ENCODE data around the gene PSMD5.
A peak's percentile ranks its signal among the peaks of the same experiment; 100 is the strongest.

The PSMD5 gene

DNA sequence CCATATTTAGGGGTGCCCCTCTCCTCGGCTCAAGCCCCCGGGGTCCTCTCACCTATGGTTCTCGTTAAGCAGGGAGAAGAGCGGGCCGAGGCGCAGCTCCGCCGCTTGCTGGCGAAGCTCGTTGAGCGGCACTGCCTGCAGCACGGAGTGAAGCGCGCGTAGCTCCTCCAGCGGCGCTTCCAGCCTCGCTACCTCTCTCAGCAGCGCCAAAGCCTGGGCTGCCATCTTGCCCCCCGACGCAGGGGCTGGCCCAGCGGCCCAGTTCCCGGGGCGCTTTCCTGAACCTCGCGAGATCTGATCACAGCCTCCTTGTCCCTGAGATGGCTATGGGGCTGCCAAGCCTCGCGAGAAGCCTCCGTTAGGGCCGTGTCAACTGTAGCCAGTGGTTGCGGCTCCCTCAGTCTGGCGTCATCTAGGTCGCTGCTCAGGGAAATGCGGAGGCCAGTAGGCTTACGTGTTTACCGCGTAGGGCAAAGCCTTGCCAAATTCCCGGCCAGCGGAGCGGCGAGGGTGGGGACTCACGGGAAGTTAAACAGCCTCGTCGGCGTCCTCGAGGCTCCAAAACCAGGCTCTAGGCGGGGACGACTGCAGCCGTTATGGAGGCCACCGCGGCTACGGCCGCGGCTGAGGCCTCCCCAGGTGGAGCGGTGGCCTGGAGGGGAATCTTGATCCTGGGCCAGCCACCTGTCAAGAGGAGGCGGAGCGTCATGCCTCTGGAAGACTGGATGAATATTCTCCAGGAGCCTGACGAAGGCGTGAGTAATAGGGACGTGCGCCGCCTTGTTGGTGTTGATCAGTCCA is at the start of gene PSMD5:
TSS of gene PSMD5 (minus strand) at position 238 of the 801 bp plus-strand sequence. CDS start at position 225, 13 bp downstream.
- peak; percentile 35 to 97 (median 88) for DNase-seq

DNA sequence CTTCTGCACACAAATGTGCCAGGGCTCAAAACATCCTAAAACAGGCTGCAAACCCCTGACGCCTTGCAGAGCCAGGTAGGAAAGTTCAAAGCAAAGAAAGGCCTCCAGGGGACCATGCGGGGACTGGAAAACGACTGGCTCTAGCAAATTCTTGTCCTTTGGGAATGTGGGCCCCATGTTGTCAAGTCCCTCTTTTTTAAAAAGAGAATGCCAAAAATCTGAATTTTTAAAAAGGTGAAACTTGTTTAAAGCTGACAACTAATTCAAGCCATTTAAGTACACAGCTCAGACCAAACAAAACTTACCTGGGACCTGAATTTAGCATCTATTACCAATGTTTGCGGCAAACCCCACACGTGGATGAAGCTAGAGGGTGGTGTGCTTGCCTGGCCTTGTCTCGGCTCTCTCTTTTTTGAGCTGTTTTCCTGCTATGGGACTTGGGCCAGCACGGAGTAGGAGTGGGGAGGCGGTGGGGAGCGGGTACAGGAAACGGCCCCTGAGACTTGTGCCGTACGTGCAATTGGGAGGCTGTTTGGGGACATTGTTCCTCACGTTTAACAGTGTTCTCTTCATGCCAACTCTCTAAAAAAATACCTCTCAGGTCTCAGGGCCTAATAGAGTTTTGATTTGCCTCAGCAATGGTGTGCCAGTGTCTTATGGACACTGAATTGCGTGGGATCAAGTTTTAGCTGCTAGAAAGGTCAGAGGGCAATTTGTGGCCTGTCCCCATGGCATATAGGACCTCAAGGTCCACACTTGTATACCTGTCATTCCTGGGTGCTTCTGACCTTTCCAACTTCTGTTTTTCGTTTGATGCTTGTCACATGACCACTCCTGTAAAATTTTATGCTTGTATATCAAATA is 49.4 kb upstream of the PSMD5 start:
- no peak for DNase-seq

DNA sequence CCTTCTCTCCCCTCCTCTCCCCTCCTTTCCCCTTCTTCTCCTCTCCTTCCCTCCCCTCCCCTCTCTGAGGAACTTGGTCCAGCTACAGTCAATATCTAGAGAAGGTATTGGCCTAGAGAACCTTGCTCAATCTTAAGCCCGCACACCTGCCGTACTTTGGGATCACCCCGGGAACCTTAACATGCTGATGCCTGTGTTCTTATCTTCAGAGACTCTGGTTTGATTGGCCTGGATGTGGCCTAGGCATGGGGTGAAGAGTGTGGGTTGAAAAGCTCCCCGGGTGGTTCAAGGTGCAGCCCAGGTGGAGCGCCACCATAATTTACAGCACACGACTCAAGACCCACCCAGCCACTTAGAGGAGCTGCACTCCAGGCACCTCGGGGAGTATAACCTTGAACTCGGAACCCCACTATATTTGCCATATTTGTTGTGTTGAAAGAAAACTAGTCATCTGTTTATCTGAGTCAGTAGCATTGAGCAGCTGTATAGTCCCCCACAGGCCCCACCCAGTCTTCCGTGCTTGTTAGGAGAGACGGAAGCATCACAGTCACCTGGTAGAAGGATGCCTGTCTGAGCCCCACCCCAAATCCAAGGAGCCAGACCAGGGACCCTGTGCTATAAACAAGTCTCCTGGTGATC is 48.6 kb upstream of the PSMD5 start:
- no peak for DNase-seq

DNA sequence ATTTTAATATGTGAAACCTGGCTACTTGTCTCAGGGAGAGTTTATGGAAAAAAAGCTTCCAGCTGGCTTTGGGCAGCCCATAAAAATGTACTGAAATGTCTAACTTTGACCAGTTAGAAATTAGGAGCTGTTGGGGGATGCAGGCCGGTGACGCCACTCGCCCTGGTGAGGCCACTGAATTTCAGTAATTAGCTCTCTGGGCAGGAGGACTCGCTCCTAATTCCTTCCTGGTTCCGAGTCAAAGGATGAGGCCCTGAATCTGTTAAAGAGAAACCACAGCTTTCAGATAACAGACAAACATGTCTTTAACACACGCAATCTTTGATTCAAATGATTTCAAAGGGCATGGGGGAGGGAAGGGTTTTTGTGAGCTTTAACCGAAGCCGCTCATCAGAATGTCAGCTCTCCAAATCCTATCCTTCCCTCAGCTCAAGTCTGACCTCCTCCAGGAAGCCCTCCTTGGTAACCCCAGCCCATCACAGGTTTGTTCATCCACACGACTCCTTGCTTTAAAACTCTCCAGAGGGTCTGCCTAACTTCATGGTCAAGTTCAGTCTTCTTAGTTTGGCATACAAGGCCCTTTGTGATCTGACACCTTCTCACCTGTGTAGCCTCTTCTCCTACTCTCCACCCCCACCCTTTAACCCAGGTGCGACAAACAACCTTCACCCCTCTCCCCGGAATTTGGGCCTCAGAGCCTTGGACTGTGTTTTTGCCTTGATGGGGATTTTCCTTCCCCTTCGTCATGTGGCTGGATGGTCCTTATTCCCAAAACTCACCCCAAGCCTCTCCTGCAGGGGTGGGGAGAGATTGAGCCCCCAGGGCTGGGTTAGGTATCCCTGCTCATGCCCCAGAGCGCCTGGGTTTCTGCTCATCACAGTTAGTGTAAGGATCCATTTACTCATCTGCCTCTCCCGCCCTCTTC is 47.9 kb upstream of the PSMD5 start:
- no peak for DNase-seq

DNA sequence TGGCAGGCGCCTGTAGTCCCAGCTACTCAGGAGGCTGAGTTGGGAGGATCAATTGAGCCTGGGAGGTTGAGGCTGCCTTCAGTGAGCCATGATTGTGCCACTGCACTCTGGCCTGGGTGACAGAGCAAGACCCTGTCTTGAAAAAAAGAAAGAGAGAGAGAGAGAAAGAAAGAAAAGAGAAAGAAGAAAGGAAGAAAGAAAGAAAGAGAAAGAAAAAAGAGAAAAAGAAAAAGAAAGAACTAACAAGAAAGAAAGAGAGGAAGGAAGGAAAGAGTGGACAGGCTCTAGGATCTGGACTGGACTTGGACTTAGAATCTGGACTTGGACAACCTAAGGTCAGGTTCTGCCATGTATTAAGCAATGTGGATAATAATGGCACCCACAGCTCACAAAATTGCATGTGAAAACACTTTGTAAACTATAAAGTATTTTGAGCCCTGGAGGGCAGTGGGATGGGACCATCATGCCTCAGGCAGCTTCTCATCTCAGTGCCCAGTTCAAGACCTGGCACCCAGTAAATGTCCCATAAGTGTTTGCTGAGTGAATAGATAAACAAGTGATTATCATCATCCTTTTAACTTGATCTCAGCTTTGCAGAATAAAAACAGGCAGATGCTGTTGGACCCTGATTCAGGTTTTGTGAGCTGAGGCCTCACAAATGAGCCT is 47.0 kb upstream of the PSMD5 start:
- no peak for DNase-seq

DNA sequence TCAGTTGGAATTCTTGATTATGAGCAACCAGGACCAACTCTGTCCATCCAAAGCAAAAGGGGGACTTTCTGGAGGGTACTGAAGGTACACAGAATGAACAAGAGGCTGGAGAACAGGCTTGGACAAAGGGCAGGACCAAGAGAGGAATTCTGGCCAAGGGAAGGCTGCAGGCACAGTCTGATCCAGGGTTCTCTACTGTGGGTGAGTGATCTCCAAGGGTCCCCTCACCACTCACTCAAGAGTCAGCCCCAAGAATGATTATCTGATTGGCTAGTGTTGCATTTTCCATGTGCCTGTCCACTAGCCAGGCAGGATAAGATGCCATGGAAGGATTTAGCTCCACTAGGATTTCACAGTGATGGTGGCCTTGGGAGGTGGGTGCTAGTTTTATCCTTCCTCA is 45.9 kb upstream of the PSMD5 start:
- no peak for DNase-seq

DNA sequence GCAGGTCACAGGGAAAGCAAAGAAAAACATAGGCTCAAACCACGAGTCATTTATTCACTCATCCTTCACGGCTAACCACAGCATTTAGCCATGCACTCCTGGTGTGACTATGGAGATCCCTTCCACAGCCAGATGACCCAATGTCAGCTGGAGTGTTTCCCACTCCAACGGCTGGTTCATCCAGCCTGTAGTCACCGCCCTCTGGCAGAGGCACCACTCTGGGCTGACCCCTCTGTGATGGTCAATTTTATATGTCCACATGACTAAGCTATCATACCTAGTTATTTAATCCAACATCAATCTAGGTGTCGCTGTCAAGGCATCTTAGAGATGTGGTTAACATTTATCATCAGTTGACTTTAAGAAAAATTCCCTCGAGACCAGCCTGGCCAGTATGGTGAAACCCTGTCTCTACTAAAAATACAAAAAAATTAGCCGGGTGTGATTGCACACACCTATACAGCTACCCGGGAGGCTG is 43.8 kb upstream of the PSMD5 start:
- DNase-seq = no peak

DNA sequence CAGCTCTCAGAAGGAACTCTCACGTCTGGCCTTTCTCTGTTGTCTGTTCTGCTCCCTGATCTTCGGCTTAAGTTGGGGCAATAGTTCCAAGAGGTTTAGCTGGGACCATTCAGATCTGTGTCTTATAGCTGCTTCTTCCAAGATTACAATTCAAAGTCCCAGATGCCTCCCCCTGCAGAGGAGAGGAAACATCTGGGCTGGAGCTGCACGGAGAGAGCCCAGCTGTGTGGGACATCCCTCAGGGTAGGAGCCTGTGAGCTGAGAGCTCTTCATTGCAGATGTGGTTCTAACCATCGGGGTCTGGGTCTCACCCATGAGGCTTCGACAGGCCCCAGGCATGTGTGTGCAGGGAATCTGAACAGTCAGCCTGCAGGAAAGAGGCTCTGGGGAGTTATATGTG is 43.2 kb upstream of the PSMD5 start:
- DNase-seq = no peak

DNA sequence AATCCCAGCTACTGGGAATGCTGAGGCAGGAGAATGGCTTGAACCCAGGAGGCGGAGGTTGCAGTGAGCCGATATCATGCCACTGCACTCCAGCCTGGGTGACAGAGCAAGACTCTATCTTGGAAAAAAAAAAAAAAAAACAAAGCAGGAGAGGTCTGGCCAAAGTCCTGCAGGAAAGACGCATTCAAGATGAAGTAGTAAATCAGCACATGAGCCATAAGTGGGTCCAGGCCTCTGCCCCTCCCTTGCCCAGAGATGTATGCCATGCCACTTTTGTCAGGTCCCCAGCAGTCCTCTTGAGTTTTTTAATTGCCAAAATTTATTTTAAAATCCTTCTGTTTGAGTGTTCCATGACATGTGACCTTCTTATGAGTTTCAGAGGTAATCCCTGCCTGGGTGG is 42.7 kb upstream of the PSMD5 start:
- DNase-seq = no peak

DNA sequence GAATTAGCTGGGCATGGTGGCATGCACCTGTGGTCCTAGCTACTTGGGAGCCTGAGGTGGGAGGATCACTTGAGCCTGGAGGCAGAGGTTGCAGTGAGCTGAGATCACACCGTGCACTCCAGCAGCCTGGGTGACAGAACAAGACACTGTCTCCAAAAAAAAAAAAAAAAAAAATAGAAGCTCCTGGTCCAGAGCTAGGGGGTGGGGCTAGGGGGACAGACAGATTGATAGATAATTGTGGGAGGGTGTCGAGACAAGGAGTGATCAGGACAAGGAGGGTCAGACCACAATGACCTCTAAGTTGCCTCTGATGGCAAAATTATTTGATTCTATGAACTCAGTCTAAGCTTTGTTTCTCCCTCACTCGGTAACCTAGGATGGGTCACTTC is 40.9 kb upstream of the PSMD5 start:
- no peak for DNase-seq

DNA sequence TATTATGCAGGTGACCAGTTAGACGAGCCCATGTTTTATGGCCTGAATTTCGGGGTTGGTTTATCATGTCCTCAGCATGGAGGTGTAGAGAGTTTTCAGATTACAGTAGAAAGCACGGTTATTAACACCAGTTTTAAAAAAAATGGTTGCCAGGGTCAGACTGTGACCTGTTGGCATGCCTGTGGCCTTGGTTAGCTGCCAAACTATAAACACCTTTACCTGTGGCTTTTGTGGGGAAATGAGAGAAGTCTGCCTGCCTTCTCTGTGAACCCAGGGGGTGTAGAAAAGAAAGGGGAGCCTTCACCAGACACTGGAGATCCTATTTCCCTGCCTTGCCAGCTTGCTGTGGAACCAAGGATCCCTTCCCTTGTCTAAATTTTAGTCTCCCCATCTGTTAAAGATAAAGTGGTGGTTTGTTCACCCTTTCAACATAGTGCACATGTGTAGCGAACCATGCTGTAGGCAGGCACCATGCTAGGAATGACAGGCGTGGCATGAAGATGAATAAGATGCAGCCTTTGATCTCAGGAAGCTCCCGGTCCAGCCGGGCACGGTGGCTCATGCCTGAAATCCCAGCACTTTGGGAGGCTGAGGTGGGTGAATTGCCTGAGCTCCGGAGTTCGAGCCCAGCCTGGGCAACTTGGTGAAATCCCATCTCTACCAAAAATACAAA is 40.3 kb upstream of the PSMD5 start:
- no peak for DNase-seq

DNA sequence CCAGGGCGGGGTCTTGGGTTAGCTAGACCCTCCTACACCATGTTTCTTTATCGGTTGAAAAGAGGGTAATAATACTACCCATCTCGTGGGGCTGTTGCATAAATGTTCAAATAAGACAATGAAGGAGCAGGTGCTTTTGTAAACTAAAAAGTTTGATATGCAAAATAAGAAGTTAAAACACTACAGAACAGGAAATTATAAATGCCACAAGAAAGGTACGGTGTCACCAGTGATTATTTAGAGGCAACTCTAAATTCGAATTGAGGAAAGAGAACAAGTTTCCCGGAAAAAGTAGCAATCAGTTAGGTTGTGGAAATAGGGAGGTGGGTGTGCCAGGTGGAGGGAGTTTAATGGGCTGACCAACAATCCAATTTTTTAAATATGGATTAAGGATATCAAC is 36.7 kb upstream of the PSMD5 start:
- no peak for DNase-seq

DNA sequence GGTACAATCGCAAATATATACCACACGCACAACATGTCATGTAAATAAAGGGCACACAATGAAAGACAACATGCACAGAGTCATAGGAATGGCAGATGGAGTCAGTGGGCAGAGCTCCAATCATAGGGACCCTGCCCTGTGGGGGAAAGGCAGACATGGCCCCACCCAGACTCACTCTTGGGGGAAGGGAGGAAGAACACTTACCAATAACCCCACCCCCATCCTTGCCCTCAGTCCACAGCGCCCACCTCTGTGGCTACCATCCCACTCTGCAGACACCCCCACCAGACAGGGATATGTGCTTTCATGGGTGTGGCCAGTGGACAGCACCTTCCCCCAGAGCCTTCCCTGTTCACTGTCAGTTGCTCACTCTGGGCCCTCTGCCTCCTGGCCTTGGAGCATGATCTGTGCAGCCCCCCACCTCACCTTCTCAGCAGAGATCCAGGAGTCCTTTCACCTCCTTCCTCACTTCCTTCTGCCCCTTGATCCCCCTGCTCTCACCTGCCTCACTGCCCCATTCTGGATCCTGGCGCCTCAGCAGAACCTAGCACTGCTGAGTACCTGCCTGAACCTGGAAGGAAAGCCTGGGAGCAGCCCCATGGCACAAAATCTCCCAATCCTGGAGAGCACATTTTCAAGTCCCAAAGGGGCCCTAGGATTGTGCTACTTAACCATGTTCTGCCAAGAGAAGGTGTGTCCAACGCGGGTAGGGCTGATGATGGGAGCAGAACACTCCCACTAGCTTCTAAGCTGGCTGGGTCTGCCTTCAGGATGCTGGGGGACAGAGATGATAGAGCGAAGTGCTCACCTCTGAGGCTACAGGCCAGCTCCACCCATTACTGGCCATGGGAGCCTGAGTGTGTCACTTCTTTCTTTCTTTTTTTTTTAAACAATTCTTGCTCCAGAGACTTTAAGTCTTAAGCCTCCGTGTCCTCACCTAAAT is 35.7 kb upstream of the PSMD5 start:
- DNase-seq = peak in 1 of 56 donors; percentile 17

DNA sequence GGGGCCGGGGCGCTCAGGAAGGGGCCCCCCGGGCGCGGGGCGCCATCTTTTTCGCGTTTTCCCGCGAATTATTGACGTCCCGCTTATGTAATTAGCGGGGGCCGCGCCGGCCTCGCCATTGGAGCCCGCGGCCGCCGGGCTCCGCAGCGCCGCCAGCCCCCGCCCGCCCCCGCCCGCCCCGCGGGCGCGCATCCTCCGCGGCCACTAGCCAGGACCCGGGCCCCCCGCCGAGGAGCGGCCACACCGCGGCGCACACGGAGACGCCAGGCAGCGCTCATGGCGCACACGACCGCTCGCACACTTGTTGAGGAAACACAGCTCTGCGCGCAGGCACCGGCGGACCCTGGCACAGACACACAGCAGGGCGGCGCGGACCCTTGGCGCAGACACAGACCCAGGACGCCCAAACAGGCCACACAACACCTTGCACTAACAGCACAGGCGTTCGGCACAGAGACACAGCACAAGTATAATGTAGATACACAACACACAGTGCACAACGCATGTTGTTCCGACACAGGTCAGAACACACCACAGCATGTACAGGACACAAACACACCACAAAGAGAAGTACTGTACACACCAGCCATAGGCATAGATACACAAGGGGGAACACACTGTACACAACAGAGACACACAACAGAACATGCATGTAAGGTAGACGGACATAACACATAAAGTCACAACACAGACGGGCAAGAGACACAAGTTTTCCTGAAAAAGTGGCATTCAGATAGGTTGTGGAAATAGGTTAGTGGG is 34.7 kb upstream of the PSMD5 start:
- peak in 46 of 56 donors; percentile 18 to 80 (median 58) for DNase-seq

DNA sequence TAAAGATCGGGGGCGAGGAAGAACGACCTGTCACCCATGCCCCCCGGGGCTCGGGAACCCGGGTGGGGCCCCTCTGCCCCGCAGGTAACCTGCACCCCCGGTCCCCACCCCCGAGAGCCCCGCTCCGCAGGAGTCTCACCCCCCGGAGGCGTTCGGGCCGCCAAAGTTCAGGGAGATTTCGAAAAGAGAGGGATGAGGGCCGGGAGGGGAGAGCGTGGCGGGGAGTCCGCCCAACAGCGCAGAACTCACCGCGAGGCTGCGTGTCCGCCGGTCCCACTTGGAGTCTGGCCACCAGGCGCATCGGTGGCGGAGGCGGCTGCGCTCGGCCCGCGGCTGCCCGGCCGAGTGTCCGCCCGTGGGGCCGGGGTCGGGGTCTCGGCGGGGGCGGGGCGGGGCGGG is 34.1 kb upstream of the PSMD5 start, which contains the start of gene PHF19:
TSS of gene PHF19 (minus strand) at position 347 of the 399 bp plus-strand sequence. CDS start 2,447 bp downstream, outside the sequence.
- peak in 7 of 56 donors; percentile 37 to 65 (median 60) for DNase-seq

DNA sequence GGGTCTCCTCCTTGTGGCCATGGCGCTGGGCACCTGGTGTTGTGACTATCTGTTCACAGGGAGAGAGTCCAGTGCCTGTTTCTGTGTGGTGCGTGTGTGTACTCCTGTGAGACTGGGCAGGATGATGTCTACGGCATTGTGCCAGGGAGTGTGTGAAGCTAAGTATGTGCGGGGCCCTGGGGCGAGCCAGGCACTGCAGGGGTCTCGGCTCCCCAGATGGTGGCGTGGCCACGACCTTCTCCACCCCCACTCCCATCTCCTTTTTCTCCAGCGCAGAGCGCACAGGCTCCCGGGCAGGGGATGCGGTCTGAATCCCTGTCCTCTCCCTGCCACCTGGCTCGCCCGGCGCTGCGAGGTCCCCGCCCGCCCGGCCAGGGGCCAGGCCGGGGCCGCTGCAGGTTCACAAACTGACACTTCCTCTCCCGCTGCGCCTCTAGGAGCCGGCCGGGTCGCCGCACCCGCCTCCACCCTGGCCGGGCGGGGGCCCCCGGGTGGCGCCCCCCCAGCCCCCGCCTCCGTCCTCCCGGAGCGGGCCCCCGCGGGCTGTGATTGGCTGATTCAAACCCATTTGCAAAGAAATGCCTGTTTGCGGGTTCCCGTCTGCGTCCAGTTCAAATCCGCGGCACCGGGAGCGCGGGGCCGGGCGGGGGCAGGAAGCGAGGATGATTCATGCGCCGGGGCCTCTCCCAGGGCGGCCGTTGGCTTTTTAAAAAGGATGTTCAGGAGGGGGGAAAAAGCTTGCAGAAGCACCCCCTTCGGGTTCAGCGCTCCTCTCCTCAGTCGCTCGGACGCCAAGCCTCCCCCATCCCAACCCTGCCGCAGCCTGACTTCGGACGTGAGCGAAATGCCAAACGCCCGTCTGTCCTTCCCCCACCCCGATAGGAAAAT is 33.5 kb upstream of the PSMD5 start:
- DNase-seq = peak in 51 of 56 donors; percentile 14 to 89 (median 60)

All from amygdala (tissue), 56 donors.